WI38 (cell line): ENCODE measurements around the gene ATF6.

Source experiments
- H3K4me3 ChIP-seq: 2 replicates; pipeline ENCODE4 v1.5.1; 2011; ENCODE audit warnings: low read depth, mild to moderate bottlenecking, control low read depth, low read length
- TF ChIP-seq, protein P1 (sequence below): IDR thresholded peaks from 2 replicates; pipeline ENCODE4 v1.5.1; 2012; ENCODE audit warnings: low read depth, mild to moderate bottlenecking, control low read depth, low read length

The ATF6 gene

DNA sequence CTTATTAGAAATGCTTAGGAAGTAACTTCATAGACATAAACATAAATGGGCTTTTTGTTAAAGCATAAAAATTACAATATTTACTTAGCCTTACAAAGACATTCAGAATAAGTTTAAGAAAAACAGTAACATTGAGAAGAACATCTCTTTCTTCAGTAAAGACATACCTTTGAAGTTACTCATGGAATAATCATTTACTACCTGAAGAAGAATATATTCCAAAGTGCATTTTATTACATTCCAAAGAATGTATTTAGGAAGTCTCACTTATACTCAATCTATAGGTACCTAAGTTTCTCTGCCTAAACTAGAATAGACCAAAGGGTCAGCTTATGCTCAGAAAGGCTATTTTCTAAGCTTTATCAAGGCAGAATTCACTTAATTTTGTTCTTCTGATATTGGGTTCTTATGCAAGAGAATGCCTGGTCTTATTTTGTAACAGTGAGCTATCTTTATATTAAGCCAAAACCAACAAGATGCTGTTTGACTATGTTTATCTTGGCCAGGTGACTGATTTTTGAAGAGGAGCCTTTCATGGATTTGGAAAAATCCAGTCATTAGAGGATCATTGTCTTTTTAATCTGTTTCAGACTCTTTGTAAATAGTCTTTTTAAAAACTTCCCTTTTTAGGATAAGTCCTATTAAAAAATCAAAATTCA is 147.5 kb downstream of the ATF6 start:
- no peak overlapping the region for H3K4me3 ChIP-seq
- TF ChIP-seq, protein P1, sequence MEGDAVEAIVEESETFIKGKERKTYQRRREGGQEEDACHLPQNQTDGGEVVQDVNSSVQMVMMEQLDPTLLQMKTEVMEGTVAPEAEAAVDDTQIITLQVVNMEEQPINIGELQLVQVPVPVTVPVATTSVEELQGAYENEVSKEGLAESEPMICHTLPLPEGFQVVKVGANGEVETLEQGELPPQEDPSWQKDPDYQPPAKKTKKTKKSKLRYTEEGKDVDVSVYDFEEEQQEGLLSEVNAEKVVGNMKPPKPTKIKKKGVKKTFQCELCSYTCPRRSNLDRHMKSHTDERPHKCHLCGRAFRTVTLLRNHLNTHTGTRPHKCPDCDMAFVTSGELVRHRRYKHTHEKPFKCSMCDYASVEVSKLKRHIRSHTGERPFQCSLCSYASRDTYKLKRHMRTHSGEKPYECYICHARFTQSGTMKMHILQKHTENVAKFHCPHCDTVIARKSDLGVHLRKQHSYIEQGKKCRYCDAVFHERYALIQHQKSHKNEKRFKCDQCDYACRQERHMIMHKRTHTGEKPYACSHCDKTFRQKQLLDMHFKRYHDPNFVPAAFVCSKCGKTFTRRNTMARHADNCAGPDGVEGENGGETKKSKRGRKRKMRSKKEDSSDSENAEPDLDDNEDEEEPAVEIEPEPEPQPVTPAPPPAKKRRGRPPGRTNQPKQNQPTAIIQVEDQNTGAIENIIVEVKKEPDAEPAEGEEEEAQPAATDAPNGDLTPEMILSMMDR = no peak

DNA sequence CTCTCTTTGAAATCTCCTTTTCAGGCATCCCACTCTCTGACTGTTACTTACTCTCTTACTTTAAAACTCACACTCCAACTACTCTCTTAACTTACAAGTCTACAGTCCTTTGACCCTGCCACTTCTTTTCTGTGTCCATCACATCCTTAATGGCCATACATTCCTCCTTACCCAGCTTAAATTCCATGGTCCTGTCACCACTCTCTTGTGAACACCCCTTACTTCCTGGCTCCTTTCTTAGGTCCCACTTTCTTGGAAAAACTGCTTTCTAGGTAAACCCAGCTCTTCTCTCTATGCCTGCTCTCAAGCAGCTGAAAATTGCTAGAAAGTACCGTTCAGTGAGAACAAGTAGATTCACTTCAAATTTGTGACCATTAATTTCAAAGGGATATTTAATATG is 148.5 kb downstream of the ATF6 start:
- no peak overlapping the region for H3K4me3 ChIP-seq
- TF ChIP-seq, protein P1 = no peak

DNA sequence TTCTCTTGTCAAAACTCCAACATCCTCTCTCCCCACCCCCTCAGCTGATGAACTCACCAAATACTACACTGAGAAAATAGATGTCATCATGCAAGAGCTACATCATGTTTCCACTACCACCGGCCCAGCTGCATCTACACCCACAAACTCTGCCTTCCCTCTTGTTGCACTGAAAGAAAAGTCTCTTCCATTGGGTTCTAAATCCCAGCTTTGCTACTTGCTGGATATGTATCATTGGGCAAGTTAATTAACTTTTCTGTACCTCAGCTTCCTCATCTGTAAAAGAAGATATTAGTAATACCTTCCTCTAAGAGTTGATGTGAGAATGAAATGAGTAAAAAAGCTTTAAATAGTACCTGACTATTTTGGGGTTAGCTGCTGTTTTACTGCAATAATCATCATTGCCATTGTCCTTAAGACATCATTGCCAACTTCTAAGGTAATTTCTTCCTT is 149.0 kb downstream of the ATF6 start:
- H3K4me3 ChIP-seq = no peak overlapping the region
- TF ChIP-seq, protein P1 = no peak

DNA sequence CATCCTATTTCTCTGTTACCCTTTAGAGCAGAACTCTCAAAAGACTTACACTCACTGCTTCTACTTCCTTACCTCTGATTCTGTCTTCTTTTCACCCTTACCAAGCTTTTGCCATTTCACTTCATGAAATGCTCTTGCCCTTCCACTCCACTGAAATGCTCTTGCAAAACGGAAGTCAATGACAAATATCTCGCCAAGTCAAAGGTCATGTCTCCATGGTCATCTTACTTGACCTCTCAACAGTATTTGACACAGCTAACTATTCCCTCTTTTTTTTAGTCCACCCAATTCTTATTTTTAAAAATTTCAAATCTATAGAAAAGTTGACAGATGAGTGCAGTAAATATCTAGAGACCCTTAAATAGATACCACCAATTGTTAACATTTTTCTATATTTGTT is 149.9 kb downstream of the ATF6 start:
- H3K4me3 ChIP-seq = no peak overlapping the region
- TF ChIP-seq, protein P1 = no peak

DNA sequence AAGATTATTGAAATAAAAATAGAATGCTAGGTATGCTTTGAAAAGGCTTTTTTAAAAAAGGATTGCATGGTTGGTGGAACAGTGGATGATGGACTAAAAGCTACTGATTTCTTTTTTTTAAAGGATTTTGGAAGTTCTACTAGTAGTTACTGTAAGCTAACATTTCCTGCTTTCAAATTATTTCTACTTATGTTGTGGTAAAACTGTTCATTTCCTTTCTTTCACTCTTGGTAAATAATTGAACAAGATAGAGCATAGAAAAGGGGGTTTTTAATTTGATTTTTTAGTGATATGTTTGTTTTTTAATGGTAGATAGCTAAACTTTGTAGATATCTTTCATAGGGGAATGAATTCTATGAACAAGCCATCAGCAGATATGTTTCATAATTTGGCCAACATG is 153.1 kb downstream of the ATF6 start:
- TF ChIP-seq, protein P1 = no peak
- H3K4me3 ChIP-seq = no peak overlapping the region

DNA sequence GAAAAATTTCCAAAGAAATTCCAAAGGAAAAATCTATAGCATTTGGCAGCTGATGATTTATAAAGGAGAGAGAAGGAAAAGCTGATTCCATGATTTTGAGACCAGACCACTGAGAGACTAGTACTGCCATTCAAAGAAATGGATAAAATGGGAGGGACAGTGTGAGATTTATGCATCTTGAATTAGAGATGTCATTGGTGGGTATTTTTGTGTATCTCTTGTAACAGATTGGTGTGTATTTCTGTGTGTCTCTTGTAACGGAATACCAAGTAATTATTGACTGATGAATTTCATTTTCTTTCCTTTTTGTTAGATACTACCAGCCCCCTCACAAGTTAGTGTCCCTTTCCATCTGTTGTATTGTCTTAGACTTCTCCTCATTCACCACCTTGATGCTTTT is 155.4 kb downstream of the ATF6 start:
- TF ChIP-seq, protein P1 = no peak
- H3K4me3 ChIP-seq = no peak overlapping the region

DNA sequence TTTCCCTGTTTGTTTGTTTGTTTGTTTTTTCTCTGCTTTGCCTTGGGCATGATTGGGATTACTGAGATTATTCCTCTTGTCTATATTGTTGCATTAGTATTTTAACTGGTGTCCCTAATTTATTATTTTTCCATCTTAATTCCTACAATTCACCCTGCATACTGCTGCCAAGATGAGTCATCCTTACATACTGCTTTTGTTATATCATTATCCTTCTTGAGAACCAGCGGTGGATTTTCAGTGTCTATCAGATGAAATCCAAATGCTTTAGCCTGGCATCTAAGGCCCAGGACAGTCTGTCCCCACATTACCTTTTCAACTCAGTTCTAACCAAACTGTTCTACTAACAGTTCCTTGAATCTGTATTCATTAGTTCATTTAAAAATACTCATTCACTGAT is 155.9 kb downstream of the ATF6 start:
- TF ChIP-seq, protein P1 = no peak
- H3K4me3 ChIP-seq = no peak overlapping the region
